B cell (primary cell): ENCODE data around the gene NLRC5.

ENCODE experiments used
- EZH2 ChIP-seq: IDR thresholded peaks from 2 replicates; pipeline ENCODE4 v1.6.1; 2012; ENCODE audit warnings: borderline replicate concordance, low read depth, mild to moderate bottlenecking, moderate library complexity, low read length; ENCODE audit not compliant: insufficient read depth, poor library complexity, severe bottlenecking
- TF ChIP-seq, protein P1 (sequence below): fragments of 200-600 bp; IDR thresholded peaks from one replicate; pipeline ENCODE4 v1.8.0; 2022; ENCODE audit warnings: antibody characterized with exemption, mild to moderate bottlenecking

DNA sequence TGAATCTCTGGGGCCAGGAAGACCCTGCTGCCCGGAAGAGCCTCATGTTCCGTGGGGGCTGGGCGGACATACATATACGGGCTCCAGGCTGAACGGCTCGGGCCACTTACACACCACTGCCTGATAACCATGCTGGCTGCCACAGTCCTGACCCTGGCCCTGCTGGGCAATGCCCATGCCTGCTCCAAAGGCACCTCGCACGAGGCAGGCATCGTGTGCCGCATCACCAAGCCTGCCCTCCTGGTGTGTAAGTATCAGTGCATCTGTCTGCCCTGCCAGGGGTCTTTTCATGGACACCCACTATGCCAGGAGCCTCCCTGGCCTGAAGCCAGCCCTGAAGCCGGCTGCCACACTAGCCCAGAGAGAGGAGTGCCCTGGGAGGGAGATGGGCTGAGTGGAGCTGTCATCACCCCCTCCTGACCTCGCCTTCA lies 27.5 kb upstream of the NLRC5 start, which contains the start of gene CETP:
- TF ChIP-seq, protein P1, sequence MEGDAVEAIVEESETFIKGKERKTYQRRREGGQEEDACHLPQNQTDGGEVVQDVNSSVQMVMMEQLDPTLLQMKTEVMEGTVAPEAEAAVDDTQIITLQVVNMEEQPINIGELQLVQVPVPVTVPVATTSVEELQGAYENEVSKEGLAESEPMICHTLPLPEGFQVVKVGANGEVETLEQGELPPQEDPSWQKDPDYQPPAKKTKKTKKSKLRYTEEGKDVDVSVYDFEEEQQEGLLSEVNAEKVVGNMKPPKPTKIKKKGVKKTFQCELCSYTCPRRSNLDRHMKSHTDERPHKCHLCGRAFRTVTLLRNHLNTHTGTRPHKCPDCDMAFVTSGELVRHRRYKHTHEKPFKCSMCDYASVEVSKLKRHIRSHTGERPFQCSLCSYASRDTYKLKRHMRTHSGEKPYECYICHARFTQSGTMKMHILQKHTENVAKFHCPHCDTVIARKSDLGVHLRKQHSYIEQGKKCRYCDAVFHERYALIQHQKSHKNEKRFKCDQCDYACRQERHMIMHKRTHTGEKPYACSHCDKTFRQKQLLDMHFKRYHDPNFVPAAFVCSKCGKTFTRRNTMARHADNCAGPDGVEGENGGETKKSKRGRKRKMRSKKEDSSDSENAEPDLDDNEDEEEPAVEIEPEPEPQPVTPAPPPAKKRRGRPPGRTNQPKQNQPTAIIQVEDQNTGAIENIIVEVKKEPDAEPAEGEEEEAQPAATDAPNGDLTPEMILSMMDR = no peak
- no peak for TF ChIP-seq EZH2
